GM21723 (cell line): ENCODE measurements around the gene CILP2.

Experiments used
- ATAC-seq: cut with Tn5 transposase; IDR thresholded peaks from one replicate; pipeline ENCODE4 v1.9.1; 2021; ENCODE audit warnings: mild to moderate bottlenecking, moderate library complexity; ENCODE audit not compliant: unreplicated experiment

The CILP2 gene

DNA sequence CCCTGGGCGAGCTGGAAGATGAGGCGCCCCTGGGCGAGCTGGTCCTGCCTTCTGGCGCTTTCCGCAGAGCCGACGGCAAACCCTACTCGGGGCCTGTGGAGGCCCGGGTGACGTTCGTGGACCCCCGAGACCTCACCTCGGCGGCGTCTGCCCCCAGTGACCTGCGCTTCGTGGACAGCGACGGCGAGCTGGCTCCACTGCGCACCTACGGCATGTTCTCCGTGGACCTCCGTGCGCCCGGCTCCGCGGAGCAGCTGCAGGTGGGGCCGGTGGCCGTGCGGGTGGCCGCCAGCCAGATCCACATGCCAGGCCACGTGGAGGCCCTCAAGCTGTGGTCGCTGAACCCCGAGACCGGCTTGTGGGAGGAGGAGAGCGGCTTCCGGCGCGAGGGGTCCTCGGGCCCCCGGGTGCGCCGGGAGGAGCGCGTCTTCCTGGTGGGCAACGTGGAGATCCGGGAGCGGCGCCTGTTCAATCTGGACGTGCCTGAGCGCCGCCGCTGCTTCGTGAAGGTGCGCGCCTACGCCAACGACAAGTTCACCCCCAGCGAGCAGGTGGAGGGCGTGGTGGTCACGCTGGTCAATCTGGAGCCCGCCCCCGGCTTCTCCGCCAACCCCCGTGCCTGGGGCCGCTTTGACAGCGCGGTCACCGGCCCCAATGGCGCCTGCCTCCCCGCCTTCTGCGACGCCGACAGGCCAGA lies 6.3 kb downstream of the CILP2 start:
- ATAC-seq, result no peak

DNA sequence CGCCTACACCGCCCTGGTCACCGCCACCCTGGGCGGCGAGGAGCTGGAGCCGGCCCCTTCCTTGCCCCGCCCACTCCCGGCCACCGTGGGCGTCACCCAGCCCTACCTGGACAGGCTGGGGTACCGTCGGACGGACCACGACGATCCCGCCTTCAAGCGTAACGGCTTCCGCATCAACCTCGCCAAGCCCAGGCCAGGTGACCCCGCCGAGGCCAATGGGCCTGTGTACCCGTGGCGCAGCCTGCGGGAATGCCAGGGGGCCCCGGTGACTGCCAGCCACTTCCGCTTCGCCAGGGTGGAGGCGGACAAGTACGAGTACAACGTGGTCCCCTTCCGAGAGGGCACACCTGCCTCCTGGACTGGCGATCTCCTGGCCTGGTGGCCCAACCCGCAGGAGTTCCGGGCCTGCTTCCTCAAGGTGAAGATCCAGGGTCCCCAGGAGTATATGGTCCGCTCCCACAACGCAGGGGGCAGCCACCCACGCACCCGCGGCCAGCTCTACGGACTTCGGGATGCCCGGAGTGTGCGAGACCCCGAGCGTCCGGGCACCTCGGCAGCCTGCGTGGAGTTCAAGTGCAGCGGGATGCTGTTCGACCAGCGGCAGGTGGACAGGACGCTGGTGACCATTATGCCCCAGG lies 7.0 kb downstream of the CILP2 start:
- no peak for ATAC-seq

DNA sequence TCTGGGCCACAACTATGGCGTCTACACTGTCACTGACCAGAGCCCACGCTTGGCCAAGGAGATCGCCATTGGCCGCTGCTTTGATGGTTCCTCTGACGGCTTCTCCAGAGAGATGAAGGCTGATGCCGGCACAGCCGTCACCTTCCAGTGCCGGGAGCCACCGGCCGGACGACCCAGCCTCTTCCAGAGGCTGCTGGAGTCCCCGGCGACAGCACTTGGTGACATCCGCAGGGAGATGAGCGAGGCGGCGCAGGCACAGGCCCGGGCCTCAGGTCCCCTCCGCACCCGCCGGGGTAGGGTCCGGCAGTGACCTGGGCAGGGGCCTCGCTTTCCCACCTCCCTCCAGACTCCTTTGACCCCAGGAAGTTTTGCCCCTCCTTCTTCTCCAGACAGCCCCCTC lies 7.6 kb downstream of the CILP2 start:
- ATAC-seq, result no peak

DNA sequence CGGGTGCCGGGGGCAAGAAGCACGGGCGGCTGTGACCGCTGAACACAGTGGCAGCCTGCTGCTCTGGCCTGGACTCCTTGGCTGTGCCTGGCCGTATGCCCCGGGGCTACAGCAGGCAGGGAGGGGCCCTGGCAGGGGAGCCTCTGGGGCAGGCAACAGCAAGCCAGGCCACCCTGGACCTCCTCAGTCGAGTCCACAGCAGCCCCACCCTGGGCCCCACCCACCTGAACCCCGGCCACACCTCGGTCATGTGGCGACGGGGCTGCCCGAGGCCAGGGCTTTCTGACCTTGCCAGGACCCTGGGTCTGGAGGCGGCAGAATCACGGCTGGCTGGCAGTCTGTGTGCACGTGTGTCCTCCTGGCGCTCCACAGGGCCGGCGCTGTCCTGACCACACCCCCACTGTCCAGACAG lies 8.7 kb downstream of the CILP2 start:
- no peak for ATAC-seq

DNA sequence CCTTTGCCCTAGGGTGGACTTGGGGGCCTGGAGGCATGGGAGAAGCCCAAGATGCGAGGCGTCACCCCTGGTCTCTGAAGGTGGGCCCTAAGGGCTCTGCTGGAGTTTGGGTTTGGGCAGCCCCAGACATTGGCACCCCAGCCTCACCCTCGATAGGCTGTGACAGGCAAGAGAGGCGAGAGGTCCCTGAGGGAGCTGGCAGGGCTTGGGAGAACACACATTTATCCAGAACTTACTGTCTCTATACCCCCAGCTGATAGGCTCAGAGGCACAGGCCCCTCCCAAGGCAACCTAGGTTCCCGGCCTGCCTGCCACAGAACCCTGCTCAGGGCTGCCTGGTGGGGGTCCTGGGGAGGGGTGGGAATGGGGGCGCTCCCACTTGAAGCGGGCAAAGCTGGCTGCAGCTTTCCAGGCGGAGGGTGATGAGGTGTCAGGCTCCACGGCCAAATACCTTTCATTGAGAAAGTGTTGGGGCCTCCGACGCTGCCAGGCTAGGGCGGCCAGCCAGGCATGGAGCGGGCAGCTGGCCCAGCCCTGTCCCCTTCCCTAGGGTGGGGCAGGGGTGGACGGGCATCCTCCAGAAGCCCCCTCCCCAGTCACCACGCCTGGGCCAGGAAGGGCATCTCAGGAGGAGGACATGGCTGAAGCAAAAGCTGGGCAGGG lies 9.7 kb downstream of the CILP2 start:
- no peak for ATAC-seq

DNA sequence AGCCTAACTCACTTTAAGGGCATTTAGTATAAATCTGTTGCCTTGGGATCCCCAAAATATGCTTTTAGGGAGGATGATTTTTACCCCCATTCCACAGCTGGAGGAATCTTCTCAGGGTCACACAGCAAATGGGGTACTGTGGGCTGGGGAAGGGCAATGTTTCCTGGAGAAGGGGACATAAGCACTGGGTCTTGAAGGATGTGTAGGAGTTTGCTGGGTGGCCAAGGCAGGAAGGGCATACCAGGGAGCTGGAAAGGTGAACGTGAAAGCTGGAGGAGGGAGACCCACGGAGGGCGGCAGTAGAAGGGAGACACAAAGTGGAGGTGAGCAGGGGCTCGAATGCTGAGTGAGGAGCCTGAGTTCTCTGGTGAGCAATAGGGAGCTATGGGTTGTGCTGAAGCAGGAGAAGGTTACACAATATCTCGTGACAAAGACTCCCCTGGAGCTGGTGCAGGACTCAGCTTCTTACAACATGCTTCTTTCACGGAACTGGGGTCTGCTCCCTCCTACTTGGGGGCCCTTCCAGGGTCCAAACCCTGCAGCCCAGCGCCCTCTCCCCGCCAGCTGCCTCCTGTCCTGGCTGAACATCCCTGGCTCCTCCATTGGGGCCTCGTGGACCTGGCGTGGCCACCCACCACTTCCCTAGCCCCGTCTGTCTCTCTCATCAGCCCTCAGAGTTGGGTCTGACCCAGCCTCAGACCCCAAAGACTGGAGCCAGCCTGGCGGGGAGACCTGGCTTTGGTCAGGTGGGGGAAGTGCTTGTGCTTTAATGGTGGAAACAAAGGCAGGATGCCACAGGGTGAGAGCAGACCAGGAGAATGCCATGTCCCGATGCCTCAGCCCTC lies 11.1 kb downstream of the CILP2 start:
- no peak for ATAC-seq

DNA sequence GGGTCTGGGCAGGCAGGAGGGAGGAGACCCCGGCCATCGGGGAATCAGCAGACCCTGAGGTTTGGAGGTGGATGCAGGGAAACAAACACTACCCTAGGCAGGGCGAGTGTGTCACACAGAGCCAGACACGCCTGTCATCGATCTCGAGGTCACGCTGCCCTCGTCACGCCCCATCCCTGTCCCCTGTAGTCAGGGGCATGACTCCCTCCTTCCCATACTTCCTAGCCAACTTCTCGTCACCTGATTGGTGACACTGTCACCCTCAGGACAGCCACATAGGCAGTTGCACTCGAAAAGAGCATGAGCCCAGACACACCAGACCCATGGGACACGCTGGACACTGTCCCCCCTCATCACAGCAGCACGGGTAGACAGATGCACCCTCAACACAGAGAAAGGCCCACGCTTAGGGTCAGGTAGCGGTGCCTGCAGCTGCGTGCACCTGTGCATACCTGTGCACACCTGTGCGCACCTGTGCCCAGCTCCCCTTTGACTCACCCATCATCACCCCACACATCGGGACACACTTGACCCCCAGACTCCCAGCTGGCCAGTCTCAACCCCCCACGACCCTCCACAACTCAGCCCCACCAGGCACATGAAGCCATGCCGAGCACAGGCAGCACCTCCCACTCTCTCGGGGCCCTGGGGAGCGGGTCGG lies 11.9 kb downstream of the CILP2 start:
- ATAC-seq, result no peak

DNA sequence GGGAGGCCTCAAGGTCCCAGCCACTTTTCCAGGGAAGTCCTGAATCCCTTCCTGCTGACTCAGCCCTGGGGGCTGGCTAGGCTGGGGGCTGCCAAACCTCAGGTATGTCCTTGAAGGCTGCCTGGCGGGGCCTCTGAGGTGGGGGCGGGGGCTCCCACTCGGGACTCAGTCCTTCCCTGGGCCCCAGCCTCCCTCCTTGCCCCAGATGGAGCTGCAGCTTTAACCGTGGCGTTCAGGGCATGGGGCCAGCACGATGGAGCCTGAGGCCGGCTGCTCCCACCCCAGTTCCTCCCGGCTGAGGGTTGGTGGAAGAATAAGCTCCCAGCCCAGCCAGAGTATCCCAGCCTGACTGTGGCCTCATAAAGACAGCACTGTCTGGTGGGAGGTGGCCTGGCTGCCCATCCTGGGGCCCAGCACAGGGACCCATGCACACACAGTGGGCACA lies 12.4 kb downstream of the CILP2 start:
- ATAC-seq, result no peak

DNA sequence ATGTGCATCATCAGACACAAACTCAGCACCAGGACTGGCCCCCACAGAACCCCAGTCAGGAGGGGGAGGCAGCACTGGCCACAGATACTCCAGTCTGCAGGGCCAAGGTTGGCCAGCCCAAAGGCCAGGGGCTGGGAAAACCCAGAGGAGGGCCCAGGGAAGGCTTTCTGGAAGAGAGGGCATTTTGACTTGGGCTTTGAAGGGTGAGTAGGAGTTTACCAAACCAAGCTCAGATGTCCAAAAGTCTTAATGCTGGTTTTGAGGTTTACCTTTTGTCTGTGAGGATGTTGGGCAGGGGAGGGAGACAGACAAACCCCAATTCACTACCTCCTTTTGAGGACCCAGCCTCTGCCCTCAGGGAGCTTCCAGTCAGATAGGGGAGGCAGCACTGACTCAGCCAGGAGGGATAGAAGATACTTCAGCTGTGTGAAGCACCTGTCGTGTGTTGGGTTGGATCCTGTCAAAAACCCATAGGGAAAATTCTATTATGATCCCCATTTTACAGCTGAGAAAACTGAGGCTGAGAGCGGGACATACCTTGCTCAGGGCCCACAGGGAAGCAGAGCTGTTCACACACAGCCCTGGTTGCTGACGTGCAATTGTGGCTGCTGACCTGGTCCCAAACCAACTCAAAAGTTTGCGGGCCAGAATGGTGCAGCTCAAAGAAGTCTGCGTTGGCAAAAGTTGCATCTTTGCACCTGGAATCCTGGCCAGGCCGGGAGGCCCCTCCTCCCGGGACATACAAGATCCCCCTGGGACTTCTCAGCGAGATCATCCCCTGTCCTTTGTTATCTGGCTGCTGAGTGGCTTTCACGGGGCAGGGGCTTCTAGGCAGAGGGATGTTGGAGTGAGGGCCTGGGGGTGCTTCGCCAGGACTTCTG lies 13.1 kb downstream of the CILP2 start:
- no peak for ATAC-seq

DNA sequence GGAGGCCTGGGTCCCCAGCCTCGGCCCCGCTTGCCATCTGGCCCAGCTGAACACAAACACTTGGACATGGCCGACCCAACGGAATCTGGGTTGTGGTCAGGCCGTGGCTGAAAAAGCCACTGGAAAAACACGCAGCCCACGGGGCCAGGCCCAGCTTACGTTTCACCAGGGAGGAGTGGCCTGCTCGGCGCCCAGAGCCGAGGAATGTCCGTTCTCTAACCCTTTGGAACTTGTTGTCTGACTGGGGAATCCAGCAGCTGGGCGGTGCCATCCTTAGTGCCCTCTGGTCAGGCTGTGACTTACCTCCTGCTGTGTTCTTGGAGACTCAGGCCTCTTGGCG lies 13.8 kb downstream of the CILP2 start:
- no peak for ATAC-seq

DNA sequence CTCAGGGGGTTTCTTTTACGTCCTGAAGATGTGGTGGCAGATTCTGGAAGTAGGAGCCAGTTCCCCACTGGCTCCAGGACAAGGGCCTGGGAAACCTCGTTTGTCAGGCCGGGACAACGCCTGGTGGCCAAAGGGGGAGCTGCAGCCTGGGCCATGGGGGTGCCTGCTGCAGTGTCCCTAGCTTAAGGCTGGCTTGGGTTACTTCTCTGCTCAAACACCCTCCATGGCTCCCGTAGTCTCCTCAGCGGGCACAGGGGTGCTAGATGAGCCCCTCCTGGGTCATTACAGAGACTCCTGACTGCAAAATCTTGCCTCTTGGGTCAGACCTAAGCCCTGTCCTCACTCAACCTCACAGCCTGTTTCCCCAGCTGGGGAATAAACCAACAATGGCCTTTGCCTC lies 14.7 kb downstream of the CILP2 start:
- ATAC-seq, result no peak

DNA sequence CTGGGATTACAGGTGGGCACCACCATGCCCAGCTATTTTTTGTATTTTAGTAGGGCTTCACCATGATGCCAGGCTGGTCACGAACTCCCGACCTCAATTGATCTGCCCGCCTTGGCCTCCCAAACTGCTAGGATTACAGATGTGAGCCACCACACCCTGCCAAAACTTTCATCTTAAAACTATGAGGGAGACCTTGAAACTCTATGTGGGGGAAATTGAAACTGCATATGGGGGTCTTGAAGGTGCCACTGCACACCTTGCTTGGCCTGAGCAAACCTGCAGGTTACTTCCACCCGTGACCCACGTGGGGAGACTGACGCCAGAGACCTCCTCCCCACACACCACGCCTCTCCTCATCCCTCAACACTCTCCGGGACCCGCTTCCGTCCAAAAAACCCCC lies 15.6 kb downstream of the CILP2 start:
- no peak for ATAC-seq

DNA sequence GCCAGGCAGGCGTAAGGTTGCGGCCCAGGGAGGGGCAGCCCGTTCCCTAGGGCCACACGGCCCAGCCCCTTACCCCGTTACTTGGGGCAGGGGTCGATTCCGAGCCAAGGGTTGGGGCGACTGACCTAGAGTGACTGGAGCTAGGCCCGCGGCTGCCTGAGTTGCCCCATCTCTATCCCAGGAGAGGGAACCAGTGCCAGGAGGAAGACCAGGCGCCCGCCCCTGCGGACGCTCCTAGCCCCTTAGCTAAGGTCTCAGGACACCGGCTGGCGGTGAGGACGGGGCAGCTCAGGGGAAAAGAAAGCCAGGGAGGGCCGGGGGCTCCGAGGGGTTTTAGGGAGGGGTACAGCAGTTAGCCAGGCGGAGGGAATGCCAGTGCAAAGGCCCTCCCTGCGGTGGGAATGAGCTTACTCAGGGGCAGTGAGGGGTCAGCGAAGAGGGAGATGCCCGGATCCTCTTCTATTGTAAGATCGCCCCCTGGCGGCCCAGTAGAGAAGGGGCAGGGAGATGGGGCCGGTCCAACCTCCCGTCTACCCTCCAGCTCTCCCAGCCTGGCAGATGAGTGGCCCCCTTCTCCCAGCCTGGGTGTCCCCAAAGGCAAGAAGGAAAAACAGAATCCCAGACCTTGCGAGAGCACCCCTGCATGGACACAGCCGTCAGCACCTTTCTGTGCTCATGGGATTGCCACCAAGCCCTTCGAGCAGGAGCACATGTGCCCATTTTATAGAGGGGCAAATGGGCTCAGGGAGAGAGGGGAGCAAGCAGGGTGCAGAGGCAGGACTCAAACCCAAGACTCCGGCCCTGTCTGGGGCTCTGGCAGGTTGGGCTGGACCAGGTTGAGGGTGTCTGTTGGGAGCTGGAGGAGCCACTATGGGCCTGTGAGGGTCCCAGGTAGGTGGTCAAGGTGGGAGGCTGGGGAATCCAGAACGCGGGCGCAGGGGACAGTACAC lies 16.3 kb downstream of the CILP2 start:
- ATAC-seq, result no peak

DNA sequence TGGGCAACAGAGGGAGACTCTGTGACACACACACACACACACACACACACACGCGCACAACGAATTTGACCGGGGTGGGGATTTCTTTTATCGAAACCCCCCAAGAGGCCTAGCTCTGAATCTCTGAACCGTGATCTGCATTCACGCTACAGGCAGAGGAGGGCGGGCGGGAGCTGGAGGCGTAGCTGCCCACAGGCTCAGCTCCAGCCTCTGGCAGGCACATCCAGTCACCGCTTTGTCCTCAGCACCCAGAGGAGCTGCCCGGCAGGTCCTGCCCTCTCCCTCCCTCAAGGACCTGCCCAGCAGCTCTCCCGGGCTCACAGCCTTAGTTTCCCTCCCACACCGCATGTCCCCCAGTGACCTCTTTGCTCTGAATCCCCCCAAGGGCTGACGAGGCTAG lies 20.0 kb downstream of the CILP2 start:
- ATAC-seq, result no peak

DNA sequence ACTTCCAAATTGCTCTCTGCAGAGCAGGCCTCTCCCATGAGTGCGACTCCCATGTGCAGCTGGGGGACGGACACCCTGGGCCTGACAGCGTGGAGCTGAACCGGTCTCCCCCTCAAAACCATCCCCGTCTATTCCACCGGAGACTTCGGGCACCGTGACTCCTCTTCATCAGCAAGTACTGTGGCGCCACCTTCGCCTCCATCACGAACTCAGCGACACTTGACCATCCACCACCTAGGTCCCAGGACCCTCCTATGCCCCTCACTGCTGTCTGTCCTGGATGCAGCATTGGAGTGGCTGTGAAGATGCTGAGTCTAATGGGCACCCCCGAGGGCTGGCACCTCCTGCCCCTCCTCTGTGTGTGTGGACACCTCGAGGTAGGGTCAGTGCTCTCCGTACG lies 20.6 kb downstream of the CILP2 start:
- no peak for ATAC-seq

DNA sequence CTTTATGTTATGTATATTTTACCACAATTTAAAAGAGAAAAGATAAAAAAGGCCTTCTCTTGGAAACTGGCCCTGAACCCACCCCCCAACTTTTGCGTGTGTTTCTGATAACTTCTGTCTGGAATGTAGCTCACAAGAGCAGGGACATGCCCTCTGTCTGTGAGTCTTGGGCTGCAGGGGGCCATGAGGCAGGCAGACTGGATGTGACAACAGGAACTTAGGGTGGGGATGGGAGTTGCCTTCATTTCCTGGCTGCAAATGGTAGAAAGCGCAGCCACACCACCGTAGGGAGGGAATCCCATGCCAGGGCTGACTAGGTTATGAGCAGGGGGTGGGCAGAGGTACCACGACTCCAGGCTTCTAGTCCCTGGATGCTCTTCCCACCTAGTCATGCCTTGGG lies 21.9 kb downstream of the CILP2 start:
- ATAC-seq, result no peak

DNA sequence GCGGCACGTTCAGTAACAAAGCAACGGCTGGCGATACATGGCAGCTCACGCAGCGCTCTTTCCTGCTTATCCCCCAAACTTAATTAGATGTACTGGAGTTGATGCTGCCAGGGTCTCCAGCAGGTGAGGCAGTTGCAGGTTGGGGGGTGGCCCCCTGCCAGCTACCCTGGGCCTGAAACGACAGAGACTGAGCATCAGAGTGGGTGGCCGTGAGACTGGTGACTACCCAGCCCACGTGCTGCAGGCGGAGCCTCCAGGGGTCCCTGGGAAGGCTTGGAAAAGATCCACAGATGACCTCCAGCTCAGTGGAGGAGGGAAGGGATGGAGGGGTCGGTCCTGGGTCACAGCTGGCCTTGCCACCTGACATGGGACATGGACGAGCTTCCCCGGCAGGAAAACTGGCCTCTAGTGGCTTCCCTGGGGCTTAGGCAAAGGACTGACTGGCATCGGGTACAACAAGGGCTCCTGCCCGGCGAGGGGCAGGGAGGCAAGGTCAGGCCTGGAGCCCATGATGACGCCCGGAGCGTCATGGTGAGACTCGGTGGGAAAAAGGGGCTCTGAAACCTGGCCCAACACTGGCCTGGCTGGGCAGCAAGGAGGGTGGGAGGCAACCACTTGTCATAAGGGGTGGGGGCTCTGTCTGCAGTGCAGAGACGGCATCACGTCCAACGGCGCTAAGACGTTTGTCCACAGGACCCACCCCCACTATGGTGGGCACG lies 24.0 kb downstream of the CILP2 start:
- no peak for ATAC-seq

DNA sequence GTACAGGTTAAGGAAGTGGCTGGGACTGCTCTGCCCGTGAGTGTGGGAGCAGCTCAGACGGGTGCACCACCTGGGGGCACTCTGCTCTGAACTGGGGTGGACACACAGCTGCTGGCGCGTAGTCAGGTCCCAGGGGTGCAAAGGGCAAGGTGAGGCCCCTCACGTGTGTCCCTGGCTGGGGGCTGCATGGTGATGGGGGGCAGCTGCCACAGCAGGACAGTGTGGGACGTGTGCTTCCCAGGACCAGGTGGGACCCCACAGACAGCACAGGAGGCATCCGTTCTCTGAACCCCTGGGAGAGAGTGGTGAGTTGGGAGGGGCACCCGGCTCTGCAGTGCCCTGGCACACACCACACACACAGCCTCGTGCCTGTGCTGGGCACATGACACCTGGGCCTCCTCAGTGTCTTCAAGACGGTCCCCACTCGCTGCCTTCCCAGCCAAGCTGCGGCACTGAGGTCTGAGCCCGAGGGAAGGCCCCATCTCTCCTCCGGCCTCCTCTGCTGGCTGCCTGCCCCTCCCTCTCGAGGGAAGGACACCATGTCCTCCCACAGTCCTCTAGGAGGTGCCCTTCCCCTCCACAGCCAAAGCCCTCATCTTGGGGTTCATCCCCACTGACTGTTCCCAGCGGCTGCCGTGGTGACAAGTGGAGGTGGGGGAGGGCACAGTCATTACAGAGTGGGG lies 24.7 kb downstream of the CILP2 start:
- no peak for ATAC-seq
